Endodermal cell (in vitro differentiated cells): Measurements from ENCODE around the gene SLC9C1. TPM values are rescaled to one million over a fixed set of nuclear protein-coding genes. Genes with fewer than 3 reads are reported as not detected.
A peak's percentile ranks its signal among the peaks of the same experiment; 100 is the strongest.

Experiments used
- DNase-seq: peaks from one replicate; pipeline ENCODE4 v3.0.0-alpha.2; 2017
- H3K27ac ChIP-seq: 2 replicates; pipeline ENCODE4 v1.5.1; 2013; ENCODE audit warnings: mild to moderate bottlenecking, low read depth, low read length, moderate library complexity
- H3K27me3 ChIP-seq: 2 replicates; pipeline ENCODE4 v1.6.1; 2013; ENCODE audit warnings: mild to moderate bottlenecking, low read length, moderate library complexity; ENCODE audit not compliant: insufficient read depth, control insufficient read depth, poor library complexity, severe bottlenecking
- H3K36me3 ChIP-seq: 2 replicates; pipeline ENCODE4 v1.7.0; 2013; ENCODE audit warnings: mild to moderate bottlenecking, low read length, moderate library complexity; ENCODE audit not compliant: control insufficient read depth, insufficient read depth
- H3K4me1 ChIP-seq: one replicate; pipeline ENCODE4 v1.7.0; 2013; ENCODE audit warnings: low read length; ENCODE audit not compliant: control insufficient read depth, insufficient read depth
- H3K4me3 ChIP-seq: 2 replicates; pipeline ENCODE4 v1.5.1; 2013; ENCODE audit warnings: mild to moderate bottlenecking, low read length, moderate library complexity
- H3K9ac ChIP-seq: 2 replicates; pipeline ENCODE4 v1.6.1; 2013; ENCODE audit warnings: mild to moderate bottlenecking, low read length, moderate library complexity; ENCODE audit not compliant: poor library complexity, severe bottlenecking; ENCODE audit errors: extremely low read depth
- H3K9me3 ChIP-seq: 2 replicates; pipeline ENCODE4 v1.6.1; 2013; ENCODE audit warnings: mild to moderate bottlenecking, low read length, moderate library complexity; ENCODE audit not compliant: control insufficient read depth
- H3K27ac Mint-ChIP-seq: 2 replicates; pipeline ENCODE4 v1.8.0; 2020; ENCODE audit warnings: mixed read lengths
- H3K27me3 Mint-ChIP-seq: 2 replicates; pipeline ENCODE4 v1.8.0; 2021; ENCODE audit warnings: mild to moderate bottlenecking, mixed read lengths; ENCODE audit not compliant: insufficient read depth
- H3K36me3 Mint-ChIP-seq: 2 replicates; pipeline ENCODE4 v1.8.0; 2020; ENCODE audit warnings: low read depth, mixed read lengths
- H3K4me1 Mint-ChIP-seq: 2 replicates; pipeline ENCODE4 v1.8.0; 2020; ENCODE audit warnings: mixed read lengths
- H3K4me3 Mint-ChIP-seq: 2 replicates; pipeline ENCODE4 v1.8.0; 2020; ENCODE audit warnings: mild to moderate bottlenecking, moderate library complexity, mixed read lengths
- H3K9me3 Mint-ChIP-seq: 2 replicates; pipeline ENCODE4 v1.8.0; 2020; ENCODE audit warnings: mild to moderate bottlenecking, mixed read lengths
- CTCF ChIP-seq: fragments of 200-600 bp; sonication (generic); conservative IDR thresholded peaks from 2 replicates; pipeline ENCODE4 v1.5.0; 2021; ENCODE audit warnings: antibody characterized with exemption, mild to moderate bottlenecking
- WGBS, 2 experiments: methylation state at CpG; one replicate each; pipeline versions ENCODE4 v1.1.5 to v1.1.7; 2013; ENCODE audit warnings: missing lambda C conversion rate in 2 of 2, mixed read lengths in 1 of 2; ENCODE audit not compliant: insufficient coverage in 1 of 2, insufficient read length in 1 of 2; 5-methylcytosine and 5-hydroxymethylcytosine counted together
- total RNA-seq, 2 donors: library from RNA; stranded (reverse); fragmentation: NEBNext Ultra II Directional in 1 of 2; extraction: Animal tissue kit (Norgen Biotek cat#: 25700) in 1 of 2; gene quantifications; 2 replicates in 1 of 2; 3 replicates in 1 of 2; pipeline ENCODE4 v1.2.1, GENCODE V29; 2021

The SLC9C1 gene
- total RNA-seq, 2 donors from 2014 or later, result 0.24 to 0.66 TPM

GRCh38 chr3:112321867-112322652 lies 28.0 kb upstream of the SLC9C1 start:
- peak overlapping the region; percentile 52 for H3K27ac ChIP-seq
- peaks cover 54% of the 10 kb centered on the region for H3K4me1 Mint-ChIP-seq
- no peak for TF ChIP-seq CTCF
- 1% methylated on average over 5 of the region's 5 CpGs; no CpG with 5 or more reads in 1 of the 2 experiments for WGBS, 2 experiments
- peaks cover 8% of the 10 kb centered on the region for H3K9me3 ChIP-seq
- no peaks in the 10 kb centered on the region for H3K36me3 ChIP-seq
- H3K27ac Mint-ChIP-seq, result peak overlapping the region; percentile 95
- DNase-seq, result peak; percentile 84
- H3K36me3 Mint-ChIP-seq, result no peaks in the 10 kb centered on the region
- no peaks in the 10 kb centered on the region for H3K27me3 ChIP-seq
- peak overlapping the region; percentile 67 for H3K4me3 Mint-ChIP-seq
- H3K4me1 ChIP-seq, result no peaks in the 10 kb centered on the region
- H3K9me3 Mint-ChIP-seq, result peaks cover 7% of the 10 kb centered on the region
- peak overlapping the region; percentile 79 for H3K9ac ChIP-seq
- peak overlapping the region; percentile 92 for H3K4me3 ChIP-seq
- no peaks in the 10 kb centered on the region for H3K27me3 Mint-ChIP-seq

- H3K36me3 Mint-ChIP-seq, result peaks cover 4% of the 10 kb centered on the region
- H3K9me3 Mint-ChIP-seq, result peaks cover 16% of the 10 kb centered on the region
- 79% methylated on average over 1 of the region's 1 CpG; no CpG with 5 or more reads in 1 of the 2 experiments for WGBS, 2 experiments
- peak overlapping the region; percentile 8 for H3K27ac Mint-ChIP-seq
- Histone ChIP-seq H3K27me3 (no peaks in the 10 kb centered on the region), H3K9me3 (peaks cover 20% of the 10 kb centered on the region), H3K4me1 (no peaks in the 10 kb centered on the region), H3K36me3 (no peaks in the 10 kb centered on the region), H3K4me3 (peak overlapping the region; percentile 92), H3K27ac (no peak overlapping the region), H3K9ac (peak overlapping the region; percentile 79)
- H3K4me1 Mint-ChIP-seq, result peaks cover 48% of the 10 kb centered on the region
- H3K27me3 Mint-ChIP-seq, result no peaks in the 10 kb centered on the region
- H3K4me3 Mint-ChIP-seq, result peak overlapping the region; percentile 67
- no peak for TF ChIP-seq CTCF
- no peak for DNase-seq
Measured at GRCh38 chr3:112320691-112321090, 26.7 kb upstream of the SLC9C1 start.

- H3K36me3 ChIP-seq, result no peaks in the 10 kb centered on the region
- H3K4me1 ChIP-seq, result no peaks in the 10 kb centered on the region
- no peak overlapping the region for H3K27ac ChIP-seq
- Mint-ChIP-seq H3K4me3 (peak overlapping the region; percentile 22), H3K4me1 (peaks cover 44% of the 10 kb centered on the region), H3K9me3 (peaks cover 24% of the 10 kb centered on the region), H3K27me3 (no peaks in the 10 kb centered on the region), H3K36me3 (peaks cover 9% of the 10 kb centered on the region), H3K27ac (peak overlapping the region; percentile 85)
- DNase-seq, result no peak
- no peak overlapping the region for H3K9ac ChIP-seq
- H3K9me3 ChIP-seq, result peaks cover 30% of the 10 kb centered on the region
- TF ChIP-seq CTCF, result no peak
- peak overlapping the region; percentile 36 for H3K4me3 ChIP-seq
- H3K27me3 ChIP-seq, result no peaks in the 10 kb centered on the region
- WGBS, 2 experiments, result 70 to 75% methylated on average over 3 to 4 of the region's 4 CpGs
Measured at GRCh38 chr3:112319516-112320276, 25.7 kb upstream of the SLC9C1 start.
